NT2/D1 (cell line): ENCODE results near the gene MCHR2.

Source experiments
- DNase-seq: peaks from one replicate; pipeline ENCODE4 v3.0.0-alpha.2; 2011; ENCODE audit warnings: low read depth, low spot score
- H3K27me3 ChIP-seq: 2 replicates; pipeline ENCODE4 v1.6.0; 2011; ENCODE audit warnings: mild to moderate bottlenecking; ENCODE audit not compliant: insufficient read length, insufficient read depth
- H3K36me3 ChIP-seq: 2 replicates; pipeline ENCODE4 v1.6.1; 2011; ENCODE audit warnings: mild to moderate bottlenecking, low read length, mixed read lengths; ENCODE audit not compliant: insufficient read depth, insufficient read length
- H3K4me1 ChIP-seq: 2 replicates; pipeline ENCODE4 v1.5.1; 2011; ENCODE audit not compliant: insufficient read depth, insufficient read length
- H3K4me3 ChIP-seq: 2 replicates; pipeline ENCODE4 v1.5.1; 2011; ENCODE audit warnings: low read depth; ENCODE audit not compliant: insufficient read length
- H3K9ac ChIP-seq: 2 replicates; pipeline ENCODE4 v1.6.0; 2011; ENCODE audit warnings: low read depth; ENCODE audit not compliant: insufficient read length
- H3K9me3 ChIP-seq: 2 replicates; pipeline ENCODE4 v1.5.1; 2011; ENCODE audit warnings: mild to moderate bottlenecking, low read length; ENCODE audit not compliant: insufficient read depth
- SUZ12 ChIP-seq: IDR thresholded peaks from 2 replicates; pipeline ENCODE4 v1.6.1; 2011; ENCODE audit not compliant: insufficient read length, insufficient read depth; ENCODE audit errors: extremely low read depth
- YY1 ChIP-seq: IDR thresholded peaks from 2 replicates; pipeline ENCODE4 v1.6.1; 2011; ENCODE audit not compliant: insufficient read length, insufficient read depth
- ZNF274 ChIP-seq: IDR thresholded peaks from 2 replicates; pipeline ENCODE4 v1.6.1; 2011; ENCODE audit warnings: mild to moderate bottlenecking, low read depth, low read length

The MCHR2 gene

GRCh38 chr6:99873084-99873483, 120.9 kb downstream of the MCHR2 start:
- no peak for DNase-seq
- Histone ChIP-seq H3K4me3 (no peak overlapping the region), H3K4me1 (no peaks in the 10 kb centered on the region), H3K27me3 (peaks cover 14% of the 10 kb centered on the region), H3K9ac (no peak overlapping the region), H3K9me3 (no peaks in the 10 kb centered on the region), H3K36me3 (no peaks in the 10 kb centered on the region)
- TF ChIP-seq YY1 (no peak), SUZ12 (no peak), ZNF274 (no peak)

GRCh38 chr6:99871641-99872040, 122.4 kb downstream of the MCHR2 start:
- no peak for TF ChIP-seq ZNF274
- TF ChIP-seq SUZ12, result no peak
- TF ChIP-seq YY1, result no peak
- Histone ChIP-seq H3K27me3 (peaks cover 14% of the 10 kb centered on the region), H3K4me1 (no peaks in the 10 kb centered on the region), H3K4me3 (no peak overlapping the region), H3K36me3 (no peaks in the 10 kb centered on the region), H3K9me3 (no peaks in the 10 kb centered on the region), H3K9ac (no peak overlapping the region)
- DNase-seq, result no peak
